RWPE2 (cell line): ENCODE measurements around the gene MED26.
"Not testable (repeated sequence)": the region's sequence is repeated elsewhere in the genome, so short reads cannot be mapped to it uniquely, and the experiment has no call there.

Experiments used
- ATAC-seq: fragments of 200-7000 bp; cut with Tn5 transposase; 3 replicates; pipeline ENCODE4 v1.9.1; 2021; ENCODE audit warnings: low read depth
- DNase-seq: peaks from one replicate; pipeline ENCODE4 v3.0.0-alpha.2; 2020; ENCODE audit warnings: low spot score
- H3K27ac ChIP-seq: fragments of 450-650 bp; 2 replicates; pipeline ENCODE4 v1.5.1; 2017; ENCODE audit warnings: mild to moderate bottlenecking; ENCODE audit not compliant: poor library complexity, severe bottlenecking
- H3K27me3 ChIP-seq: fragments of 250-450 bp; sonication (Bioruptor Pico); 2 replicates; pipeline ENCODE4 v1.5.1; 2021; ENCODE audit warnings: mild to moderate bottlenecking, moderate library complexity; ENCODE audit not compliant: insufficient read depth, poor library complexity, severe bottlenecking
- H3K36me3 ChIP-seq: fragments of 250-450 bp; sonication (Bioruptor Pico); 2 replicates; pipeline ENCODE4 v1.5.1; 2020; ENCODE audit warnings: low read depth, mild to moderate bottlenecking, moderate library complexity
- H3K4me1 ChIP-seq: fragments of 250-450 bp; sonication (Bioruptor Pico); 2 replicates; pipeline ENCODE4 v1.5.1; 2021; ENCODE audit warnings: mild to moderate bottlenecking, moderate library complexity; ENCODE audit not compliant: insufficient read depth, poor library complexity, severe bottlenecking
- H3K4me3 ChIP-seq: fragments of 250-450 bp; sonication (Bioruptor Pico); 2 replicates; pipeline ENCODE4 v1.5.1; 2021; ENCODE audit warnings: mild to moderate bottlenecking, moderate library complexity; ENCODE audit not compliant: severe bottlenecking
- H3K9me3 ChIP-seq: fragments of 250-450 bp; sonication (Bioruptor Pico); 2 replicates; pipeline ENCODE4 v1.5.1; 2021; ENCODE audit warnings: mild to moderate bottlenecking, moderate library complexity; ENCODE audit not compliant: severe bottlenecking
- TF ChIP-seq, protein P1 (sequence below): fragments of 450-650 bp; IDR thresholded peaks from one replicate; pipeline ENCODE4 v1.5.1; 2017; ENCODE audit warnings: mild to moderate bottlenecking, moderate library complexity; ENCODE audit not compliant: poor library complexity, severe bottlenecking

Gene MED26

GRCh38 chr19:16561382-16561781 is 66.6 kb downstream of the MED26 start:
- H3K4me3 ChIP-seq, result no peak overlapping the region
- DNase-seq (no peak), ATAC-seq (no peak)
- H3K9me3 ChIP-seq, result no peaks in the 10 kb centered on the region
- TF ChIP-seq, protein P1, sequence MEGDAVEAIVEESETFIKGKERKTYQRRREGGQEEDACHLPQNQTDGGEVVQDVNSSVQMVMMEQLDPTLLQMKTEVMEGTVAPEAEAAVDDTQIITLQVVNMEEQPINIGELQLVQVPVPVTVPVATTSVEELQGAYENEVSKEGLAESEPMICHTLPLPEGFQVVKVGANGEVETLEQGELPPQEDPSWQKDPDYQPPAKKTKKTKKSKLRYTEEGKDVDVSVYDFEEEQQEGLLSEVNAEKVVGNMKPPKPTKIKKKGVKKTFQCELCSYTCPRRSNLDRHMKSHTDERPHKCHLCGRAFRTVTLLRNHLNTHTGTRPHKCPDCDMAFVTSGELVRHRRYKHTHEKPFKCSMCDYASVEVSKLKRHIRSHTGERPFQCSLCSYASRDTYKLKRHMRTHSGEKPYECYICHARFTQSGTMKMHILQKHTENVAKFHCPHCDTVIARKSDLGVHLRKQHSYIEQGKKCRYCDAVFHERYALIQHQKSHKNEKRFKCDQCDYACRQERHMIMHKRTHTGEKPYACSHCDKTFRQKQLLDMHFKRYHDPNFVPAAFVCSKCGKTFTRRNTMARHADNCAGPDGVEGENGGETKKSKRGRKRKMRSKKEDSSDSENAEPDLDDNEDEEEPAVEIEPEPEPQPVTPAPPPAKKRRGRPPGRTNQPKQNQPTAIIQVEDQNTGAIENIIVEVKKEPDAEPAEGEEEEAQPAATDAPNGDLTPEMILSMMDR, result no peak
- H3K27ac ChIP-seq, result no peak overlapping the region
- H3K27me3 ChIP-seq, result no peaks in the 10 kb centered on the region
- H3K36me3 ChIP-seq, result peaks cover 75% of the 10 kb centered on the region
- no peaks in the 10 kb centered on the region for H3K4me1 ChIP-seq

- TF ChIP-seq, protein P1, result no peak
- Histone ChIP-seq H3K27ac (no peak overlapping the region), H3K4me1 (no peaks in the 10 kb centered on the region), H3K4me3 (no peak overlapping the region), H3K9me3 (no peaks in the 10 kb centered on the region), H3K27me3 (no peaks in the 10 kb centered on the region), H3K36me3 (peaks cover 73% of the 10 kb centered on the region)
- DNase-seq (no peak), ATAC-seq (no peak)
These were observed 68.2 kb downstream of the MED26 start for GRCh38 chr19:16559780-16560276.

DNA sequence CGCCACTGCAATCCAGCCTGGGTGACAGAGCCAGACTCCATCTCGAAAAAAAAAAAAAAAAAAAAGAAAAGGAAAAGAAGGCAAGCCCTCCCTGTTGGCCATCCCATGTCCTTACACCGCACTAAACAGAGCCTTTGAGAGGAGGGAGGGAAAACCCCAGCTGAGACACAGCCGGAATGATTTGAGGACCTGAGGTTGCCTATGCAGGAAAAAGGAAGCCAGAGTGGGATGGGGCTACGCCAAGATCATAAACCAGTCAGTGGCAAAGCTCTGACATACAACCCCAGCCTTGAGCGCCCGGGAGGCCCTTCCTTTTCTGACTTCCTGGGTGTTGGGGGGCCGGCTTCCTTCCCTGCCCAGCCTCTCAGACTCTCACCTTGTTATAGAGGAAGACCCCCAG is 73.2 kb downstream of the MED26 start:
- Histone ChIP-seq H3K9me3 (no peaks in the 10 kb centered on the region), H3K27ac (no peak overlapping the region), H3K4me1 (no peaks in the 10 kb centered on the region), H3K4me3 (no peak overlapping the region), H3K36me3 (peaks cover 48% of the 10 kb centered on the region), H3K27me3 (no peaks in the 10 kb centered on the region)
- ATAC-seq, result no peak
- no peak for DNase-seq
- TF ChIP-seq, protein P1, result no peak

DNA sequence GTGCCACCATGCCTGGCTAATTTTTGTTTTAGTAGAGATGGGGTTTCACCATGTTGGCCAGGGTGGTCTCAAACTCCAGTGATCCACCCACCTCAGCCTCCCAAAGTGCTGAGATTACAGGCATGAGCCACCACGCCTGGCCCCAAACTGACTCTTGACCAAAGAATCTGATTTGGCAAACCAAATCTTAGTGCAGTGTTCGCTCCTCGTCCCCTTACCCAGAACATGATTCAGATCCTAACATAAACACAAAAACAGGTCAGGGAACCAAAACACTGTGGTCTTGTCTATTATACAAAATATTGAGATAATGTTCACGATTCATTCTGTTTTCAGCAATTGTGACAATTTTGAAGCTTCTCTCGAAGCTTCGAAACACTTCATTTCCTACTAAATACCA is 76.1 kb downstream of the MED26 start:
- peaks cover 36% of the 10 kb centered on the region for H3K36me3 ChIP-seq
- DNase-seq, result not testable (repeated sequence)

GRCh38 chr19:16548956-16549355 is 79.0 kb downstream of the MED26 start:
- H3K27ac ChIP-seq, result peak overlapping the region; percentile 39
- peaks cover 4% of the 10 kb centered on the region for H3K4me1 ChIP-seq
- DNase-seq (no peak), ATAC-seq (peak; percentile 85)
- H3K36me3 ChIP-seq, result peaks cover 20% of the 10 kb centered on the region
- no peaks in the 10 kb centered on the region for H3K9me3 ChIP-seq
- TF ChIP-seq, protein P1, result no peak
- no peak overlapping the region for H3K4me3 ChIP-seq
- H3K27me3 ChIP-seq, result no peaks in the 10 kb centered on the region

More for the DNA sequence above, 76.1 kb downstream of the MED26 start:
- H3K27ac ChIP-seq, H3K4me3 ChIP-seq, H3K4me1 ChIP-seq, ATAC-seq, H3K27me3 ChIP-seq, H3K9me3 ChIP-seq: not testable (repeated sequence)
